ENCODE data around the gene SUMO4. TPM values are rescaled to one million over a fixed set of nuclear protein-coding genes. Genes with fewer than 3 reads are reported as not detected.

The SUMO4 gene
- polyA plus RNA-seq, 3 donors from 2014 or later, result 0.94 TPM; not detected in 2

- Mint-ChIP-seq H3K4me1 (peaks cover 0 to 2% of the 10 kb centered on the region in 2 donors), H3K4me3 (no peak overlapping the region), H3K27ac (no peak overlapping the region)
Measured at GRCh38 chr6:149429427-149430360, 29.6 kb downstream of the SUMO4 start.

DNA sequence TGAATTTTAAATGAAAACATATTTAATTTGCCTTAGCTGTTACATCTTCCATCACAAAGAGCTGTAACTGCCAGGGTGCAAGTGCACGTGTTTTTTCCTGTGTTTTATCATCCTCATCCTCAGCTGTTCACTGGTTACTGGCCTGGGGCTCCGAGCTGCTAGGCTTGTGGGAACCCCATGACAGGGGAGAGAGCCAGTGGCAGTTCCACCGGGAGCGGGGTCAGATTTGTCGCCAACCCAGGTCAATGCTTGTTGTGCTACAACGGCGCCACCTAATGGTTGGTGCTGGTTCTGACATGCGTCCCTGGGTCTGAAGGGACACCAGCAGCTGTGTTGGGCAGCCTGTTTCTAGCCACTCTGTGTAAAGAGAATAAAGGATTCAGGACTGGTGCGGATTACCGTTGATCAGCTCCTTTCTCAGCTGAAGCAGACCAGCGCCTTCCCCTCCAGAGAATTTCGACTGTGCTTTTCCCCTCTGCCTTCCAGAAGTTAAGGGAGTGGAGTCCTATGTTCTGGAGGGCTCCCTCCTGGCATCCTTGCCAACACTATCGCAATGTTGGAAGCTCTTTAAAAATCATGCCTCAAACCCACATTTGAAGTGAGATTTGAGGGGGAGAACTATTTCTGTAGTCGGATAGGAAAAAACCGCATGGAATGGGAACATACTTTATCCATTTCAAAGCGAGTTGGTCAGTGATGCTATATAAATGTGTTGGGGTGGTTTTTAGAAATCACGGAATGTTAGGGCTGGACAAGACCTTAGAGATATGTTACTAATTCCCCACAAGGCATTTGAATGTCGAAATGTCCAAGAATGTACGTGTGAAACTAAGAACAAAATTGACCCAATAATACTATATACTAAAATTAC lies 32.1 kb downstream of the SUMO4 start:
- H3K4me1 Mint-ChIP-seq, result peaks cover 2% of the 10 kb centered on the region in 2 donors
- peaks cover 1 to 5% (median 3%) of the 10 kb centered on the region in 3 donors for H3K27me3 Mint-ChIP-seq (ENCODE audit: low read depth in 3 of 3)
- H3K4me3 Mint-ChIP-seq, result peak overlapping the region in 1 of 5 donors; percentile 44
- no peaks in the 10 kb centered on the region for H3K36me3 Mint-ChIP-seq
- no peak overlapping the region for H3K27ac Mint-ChIP-seq
- no peaks in the 10 kb centered on the region for H3K9me3 Mint-ChIP-seq
- peak; percentile 71 to 78 (median 75) for DNase-seq

More at GRCh38 chr6:149429427-149430360, 29.6 kb downstream of the SUMO4 start:
- DNase-seq, result no peak
- Mint-ChIP-seq H3K27me3 (ENCODE audit: low read depth in 3 of 3) (peaks cover 0 to 5% (median 1%) of the 10 kb centered on the region in 3 donors), H3K36me3 (peaks cover 0 to 4% (median 0%) of the 10 kb centered on the region in 3 donors), H3K9me3 (no peaks in the 10 kb centered on the region)

GRCh38 chr6:149433405-149433804 lies 33.3 kb downstream of the SUMO4 start:
- H3K36me3 Mint-ChIP-seq, result no peaks in the 10 kb centered on the region
- H3K4me3 Mint-ChIP-seq, result no peak overlapping the region
- no peaks in the 10 kb centered on the region for H3K9me3 Mint-ChIP-seq
- no peak for DNase-seq
- peaks cover 2 to 6% of the 10 kb centered on the region in 2 donors for H3K4me1 Mint-ChIP-seq
- H3K27ac Mint-ChIP-seq, result no peak overlapping the region
- H3K27me3 Mint-ChIP-seq (ENCODE audit: low read depth in 3 of 3), result peaks cover 1 to 5% (median 3%) of the 10 kb centered on the region in 3 donors

GRCh38 chr6:149433881-149434280 lies 33.8 kb downstream of the SUMO4 start:
- Mint-ChIP-seq H3K4me1 (peaks cover 2 to 6% of the 10 kb centered on the region in 2 donors), H3K36me3 (no peaks in the 10 kb centered on the region), H3K4me3 (no peak overlapping the region), H3K27ac (no peak overlapping the region), H3K9me3 (no peaks in the 10 kb centered on the region), H3K27me3 (ENCODE audit: low read depth in 3 of 3) (peaks cover 1 to 5% (median 5%) of the 10 kb centered on the region in 3 donors)
- DNase-seq, result no peak

GRCh38 chr6:149435919-149436586 lies 36.0 kb downstream of the SUMO4 start:
- Mint-ChIP-seq H3K4me3 (no peak overlapping the region), H3K36me3 (no peaks in the 10 kb centered on the region), H3K27ac (no peak overlapping the region), H3K27me3 (ENCODE audit: low read depth in 3 of 3) (peaks cover 0 to 5% (median 0%) of the 10 kb centered on the region in 3 donors), H3K4me1 (peaks cover 2 to 6% of the 10 kb centered on the region in 2 donors), H3K9me3 (no peaks in the 10 kb centered on the region)
- no peak for DNase-seq

DNA sequence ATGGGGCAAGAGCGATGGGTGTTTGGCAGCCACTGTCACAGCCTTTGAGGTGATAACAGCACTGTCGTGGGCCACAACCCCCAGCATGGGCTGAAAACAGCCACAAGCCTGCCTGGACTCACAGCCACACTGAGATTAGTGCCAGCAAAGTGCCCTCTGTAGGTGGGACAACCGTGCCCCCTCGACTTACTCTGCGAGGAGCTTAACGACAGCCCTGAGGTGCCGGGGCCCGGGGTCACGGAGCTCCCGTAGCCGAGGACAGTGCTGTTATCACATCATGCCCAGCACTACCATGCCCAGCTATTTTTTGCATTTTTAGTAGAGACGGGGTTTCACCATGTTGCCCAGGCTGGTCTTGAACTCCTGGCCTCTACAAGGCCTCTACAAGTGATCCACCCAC lies 36.6 kb downstream of the SUMO4 start:
- Mint-ChIP-seq H3K27ac (no peak overlapping the region), H3K9me3 (no peaks in the 10 kb centered on the region), H3K27me3 (ENCODE audit: low read depth in 3 of 3) (peaks cover 0 to 5% (median 0%) of the 10 kb centered on the region in 3 donors), H3K4me1 (peaks cover 2 to 6% of the 10 kb centered on the region in 2 donors), H3K4me3 (no peak overlapping the region), H3K36me3 (no peaks in the 10 kb centered on the region)
- no peak for DNase-seq

DNA sequence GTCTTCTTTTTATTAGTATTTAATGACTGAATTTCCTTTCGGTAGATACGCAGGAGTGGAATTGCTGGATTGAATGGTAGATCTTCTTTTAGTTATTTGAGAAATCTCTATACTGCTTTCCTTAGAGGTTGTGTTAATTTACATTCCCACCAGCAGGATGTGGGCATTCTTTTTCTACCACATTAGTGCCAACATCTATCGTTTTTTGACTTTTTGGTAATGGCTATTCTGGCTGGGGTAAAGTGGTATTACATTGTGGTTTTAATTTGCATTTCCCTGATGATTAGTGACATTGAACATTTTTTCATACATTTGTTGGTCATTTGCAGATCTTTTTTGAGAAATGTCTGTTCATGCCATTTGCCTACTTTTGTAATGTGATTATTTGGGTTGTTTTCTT lies 37.1 kb downstream of the SUMO4 start:
- H3K4me1 Mint-ChIP-seq, result peaks cover 0 to 6% of the 10 kb centered on the region in 2 donors

GRCh38 chr6:149438855-149439254 lies 38.8 kb downstream of the SUMO4 start:
- Mint-ChIP-seq H3K27me3 (ENCODE audit: low read depth in 3 of 3) (peaks cover 0 to 5% (median 2%) of the 10 kb centered on the region in 3 donors), H3K4me1 (peaks cover 0 to 6% of the 10 kb centered on the region in 2 donors), H3K36me3 (no peaks in the 10 kb centered on the region), H3K4me3 (no peak overlapping the region), H3K27ac (no peak overlapping the region), H3K9me3 (no peaks in the 10 kb centered on the region)
- DNase-seq, result no peak

More for the DNA sequence above, 37.1 kb downstream of the SUMO4 start:
- H3K27ac Mint-ChIP-seq, result no peak overlapping the region
- H3K27me3 Mint-ChIP-seq (ENCODE audit: low read depth in 3 of 3), result peaks cover 0 to 5% (median 0%) of the 10 kb centered on the region in 3 donors
- no peaks in the 10 kb centered on the region for H3K36me3 Mint-ChIP-seq
- H3K9me3 Mint-ChIP-seq, result no peaks in the 10 kb centered on the region
- H3K4me3 Mint-ChIP-seq, result no peak overlapping the region
- no peak for DNase-seq

DNA sequence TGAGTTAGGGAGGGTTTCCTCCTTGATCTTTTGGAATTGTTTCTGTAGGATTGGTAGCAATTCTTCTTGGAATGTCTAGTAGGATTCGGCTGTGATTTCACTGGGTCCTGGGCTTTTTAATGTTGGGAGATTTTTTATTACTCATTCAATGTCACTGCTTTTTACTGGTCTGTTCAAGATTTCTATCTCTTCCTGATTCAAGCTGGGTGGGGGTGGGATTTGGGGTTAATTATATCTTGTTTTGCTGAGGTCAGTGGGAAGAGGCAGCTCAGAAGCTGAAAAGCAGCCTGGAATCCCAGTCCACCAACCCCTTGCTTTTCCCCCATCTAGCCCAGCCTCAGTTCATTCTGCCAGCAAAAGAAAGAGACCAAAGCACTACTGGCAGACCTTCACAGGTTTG lies 39.6 kb downstream of the SUMO4 start:
- Mint-ChIP-seq H3K36me3 (no peaks in the 10 kb centered on the region), H3K27me3 (ENCODE audit: low read depth in 3 of 3) (peaks cover 0 to 6% (median 2%) of the 10 kb centered on the region in 3 donors), H3K27ac (no peak overlapping the region), H3K9me3 (no peaks in the 10 kb centered on the region), H3K4me3 (no peak overlapping the region), H3K4me1 (peaks cover 0 to 6% of the 10 kb centered on the region in 2 donors)
- no peak for DNase-seq

DNA sequence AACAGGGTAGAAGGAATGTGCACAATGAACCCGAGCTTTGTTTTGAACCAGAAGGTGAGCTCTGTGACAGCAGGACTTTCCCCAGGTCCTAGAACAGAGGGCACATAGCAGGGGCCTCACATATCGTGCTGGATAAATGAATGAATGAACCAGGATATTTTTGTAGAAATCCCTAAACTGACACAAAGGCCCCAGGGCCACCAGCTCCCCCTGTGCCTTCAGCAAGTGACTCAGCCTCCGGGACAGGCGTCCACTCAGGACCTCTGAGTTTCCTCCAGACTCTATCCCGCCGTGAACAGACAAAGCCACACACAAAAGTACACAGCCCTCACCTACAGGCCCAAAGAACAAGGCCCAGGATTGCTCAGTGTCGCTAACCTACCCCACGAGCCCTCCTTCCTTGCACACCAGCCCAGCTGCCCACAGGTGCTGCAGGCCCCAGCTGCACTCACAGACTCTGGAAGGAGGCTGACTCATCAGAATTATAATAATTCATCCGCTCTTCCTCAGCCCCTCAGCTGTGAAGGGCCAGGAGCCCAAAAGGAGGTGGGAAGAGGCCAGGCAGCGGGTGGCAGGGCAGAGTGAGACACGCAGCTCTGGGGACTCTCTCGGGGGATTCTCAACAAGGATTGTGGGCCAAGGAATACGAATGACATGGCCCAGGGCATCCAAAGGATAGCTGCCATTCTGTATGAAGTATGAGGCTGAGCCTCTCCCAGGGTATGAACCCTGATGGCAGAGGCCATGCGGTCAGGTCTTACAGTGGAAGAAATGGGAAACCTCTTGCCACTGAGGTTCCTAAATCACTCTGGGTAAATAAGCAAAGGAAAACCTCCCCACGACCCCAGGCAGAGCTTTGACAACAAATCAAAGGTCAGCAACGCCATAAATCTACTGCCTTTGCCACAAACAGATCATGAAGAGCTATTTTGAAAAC lies 40.9 kb downstream of the SUMO4 start:
- DNase-seq, result no peak
- H3K27ac Mint-ChIP-seq, result no peak overlapping the region
- no peaks in the 10 kb centered on the region for H3K9me3 Mint-ChIP-seq
- no peak overlapping the region for H3K4me3 Mint-ChIP-seq
- peaks cover 0 to 4% (median 2%) of the 10 kb centered on the region in 3 donors for H3K27me3 Mint-ChIP-seq (ENCODE audit: low read depth in 3 of 3)
- H3K4me1 Mint-ChIP-seq, result peaks cover 0 to 6% of the 10 kb centered on the region in 2 donors
- H3K36me3 Mint-ChIP-seq, result no peaks in the 10 kb centered on the region

GRCh38 chr6:149441740-149442139 lies 41.7 kb downstream of the SUMO4 start:
- H3K4me3 Mint-ChIP-seq, result no peak overlapping the region
- H3K9me3 Mint-ChIP-seq, result no peaks in the 10 kb centered on the region
- no peak overlapping the region for H3K27ac Mint-ChIP-seq
- peaks cover 0 to 6% of the 10 kb centered on the region in 2 donors for H3K4me1 Mint-ChIP-seq
- no peaks in the 10 kb centered on the region for H3K36me3 Mint-ChIP-seq
- H3K27me3 Mint-ChIP-seq (ENCODE audit: low read depth in 3 of 3), result peaks cover 0 to 4% (median 4%) of the 10 kb centered on the region in 3 donors
- no peak for DNase-seq

GRCh38 chr6:149443411-149444181 lies 43.5 kb downstream of the SUMO4 start:
- DNase-seq, result no peak
- Mint-ChIP-seq H3K4me1 (no peaks in the 10 kb centered on the region), H3K9me3 (no peaks in the 10 kb centered on the region), H3K4me3 (no peak overlapping the region), H3K36me3 (no peaks in the 10 kb centered on the region), H3K27me3 (ENCODE audit: low read depth in 3 of 3) (peaks cover 0 to 6% (median 5%) of the 10 kb centered on the region in 3 donors), H3K27ac (no peak overlapping the region)

Measured in immature natural killer cell (primary cell).